H1 (cell line): Measurements from ENCODE around the gene GRID1. TPM values are rescaled to one million over a fixed set of nuclear protein-coding genes. Genes with fewer than 3 reads are reported as not detected.

Source experiments
- CBX5 ChIP-seq: fragments of 300-800, 300-1000 bp; sonication (generic); IDR thresholded peaks from 2 replicates; pipeline ENCODE4 v1.7.1; 2016; ENCODE audit warnings: antibody characterized with exemption, low read length, low read depth
- EGR1 ChIP-seq: IDR thresholded peaks from 2 replicates; pipeline ENCODE4 v1.6.1; 2011; ENCODE audit warnings: low read depth, low read length, borderline replicate concordance
- POLR2AphosphoS5 ChIP-seq: IDR thresholded peaks from 2 replicates; pipeline ENCODE4 v1.6.1; 2011; ENCODE audit warnings: low read depth, low read length
- polyA plus RNA-seq, 7 experiments: library from polyadenylated mRNA; depleted of rRNA in 3 of 7; stranded (reverse) in 5 of 7; unstranded in 2 of 7; fragments of >200 nt in 5 of 7; fragments of 200-250 nt in 2 of 7; gene quantifications; 1 replicate in 5 of 7; 2 replicates in 1 of 7; 4 replicates in 1 of 7; pipeline versions ENCODE4 v1.2.1 to v1.2.3, GENCODE V29; 2011 to 2013; ENCODE audit warnings: missing spikeins in 2 of 7, mixed read lengths in 2 of 7
- total RNA-seq: library from RNA; stranded (reverse); fragmentation: NEBNext Ultra II Directional; extraction: Animal tissue kit (Norgen Biotek cat#: 25700); gene quantifications from 2 replicates; pipeline ENCODE4 v1.2.1, GENCODE V29; 2021

The GRID1 gene
- total and polyA plus RNA-seq, 2 of the 8 experiments (the other 6 are each of a cell fraction or from before 2014, with no cell fraction given) = 0.22 to 0.30 TPM

GRCh38 chr10:86034710-86035109 is 331.9 kb downstream of the GRID1 start (continued):
- no peak for TF ChIP-seq POLR2AphosphoS5
- no peak for TF ChIP-seq EGR1
- no peak for TF ChIP-seq CBX5
